HG02884 (cell line): ENCODE measurements around the gene MYDGF.
A peak's percentile ranks its signal among the peaks of the same experiment; 100 is the strongest.

Source experiments
- ATAC-seq: cut with Tn5 transposase; IDR thresholded peaks from one replicate; pipeline ENCODE4 v1.9.1; 2021; ENCODE audit warnings: mild to moderate bottlenecking, moderate library complexity; ENCODE audit not compliant: unreplicated experiment

MYDGF gene

GRCh38 chr19:4647676-4648644, 22.2 kb downstream of the MYDGF start:
- ATAC-seq: no peak

- no peak for ATAC-seq
Observed at GRCh38 chr19:4645718-4646117, 24.4 kb downstream of the MYDGF start.

GRCh38 chr19:4642625-4643024, 27.5 kb downstream of the MYDGF start:
- ATAC-seq: no peak

- ATAC-seq: no peak
Observed at GRCh38 chr19:4641132-4641531, 29.0 kb downstream of the MYDGF start.

GRCh38 chr19:4640247-4641000, 29.7 kb downstream of the MYDGF start:
- ATAC-seq: no peak

GRCh38 chr19:4639531-4640246, 30.5 kb downstream of the MYDGF start:
- peak; percentile 10 for ATAC-seq

- peak; percentile 72 for ATAC-seq
Observed at GRCh38 chr19:4638828-4639530, 31.2 kb downstream of the MYDGF start, which contains the start of gene TNFAIP8L1. Gene TNFAIP8L1 (plus strand): TSS chr19:4639516. CDS start chr19:4651870, 12,354 bp downstream.

- no peak for ATAC-seq
Observed at GRCh38 chr19:4638317-4638716, 31.8 kb downstream of the MYDGF start.

- no peak for ATAC-seq
Observed at GRCh38 chr19:4636761-4637160, 33.4 kb downstream of the MYDGF start.

GRCh38 chr19:4636151-4636717, 33.9 kb downstream of the MYDGF start:
- ATAC-seq: no peak

- ATAC-seq: no peak
Observed at GRCh38 chr19:4635754-4636116, 34.4 kb downstream of the MYDGF start.

- ATAC-seq: no peak
Observed at GRCh38 chr19:4633140-4633967, 36.8 kb downstream of the MYDGF start.

GRCh38 chr19:4624733-4625362, 45.3 kb downstream of the MYDGF start:
- ATAC-seq: no peak

- ATAC-seq: no peak
Observed at GRCh38 chr19:4624301-4624700, 45.8 kb downstream of the MYDGF start.

- ATAC-seq: no peak
Observed at GRCh38 chr19:4622695-4623421, 47.3 kb downstream of the MYDGF start.

- ATAC-seq: no peak
Observed at GRCh38 chr19:4620675-4621074, 49.5 kb downstream of the MYDGF start.

GRCh38 chr19:4619668-4620294, 50.4 kb downstream of the MYDGF start:
- ATAC-seq: no peak

- no peak for ATAC-seq
Observed at GRCh38 chr19:4618019-4618418, 52.1 kb downstream of the MYDGF start.
